Pancreas (tissue), 10 donors: Measurements from ENCODE around the gene CFL1. TPM values are rescaled to one million over a fixed set of nuclear protein-coding genes. Genes with fewer than 3 reads are reported as not detected.

Experiments used
- ATAC-seq, 4 donors: fragments of 200-7000 bp; cut with Tn5 transposase; one replicate each; pipeline versions ENCODE4 v1.8.0 to v1.9.1; 2020; ENCODE audit warnings: mild to moderate bottlenecking in 4 of 4, moderate library complexity in 4 of 4
- DNase-seq, 6 donors: peaks; one replicate each; pipeline ENCODE4 v3.0.0-alpha.2; 2020
- FAIRE-seq: peaks from 2 replicates; lab custom pipeline; 2012; peaks lifted over from hg19 to GRCh38; lab: Jason Lieb, UNC
- H3K27ac ChIP-seq, 4 donors: fragments of 200-600 bp; sonication (generic); 1 replicate in 3 of 4; 2 replicates in 1 of 4; pipeline versions ENCODE4 v1.5.0 to v1.8.0; 2020
- H3K27me3 ChIP-seq, 4 donors: fragments of 200-600 bp; one replicate each; pipeline ENCODE4 v1.8.0; 2021
- H3K36me3 ChIP-seq, 3 donors: fragments of 200-600 bp; sonication (generic) in 1 of 3; one replicate each; pipeline versions ENCODE4 v1.5.0 to v1.8.0; 2020 to 2021
- H3K4me1 ChIP-seq, 3 donors: fragments of 200-600 bp; one replicate each; pipeline ENCODE4 v1.8.0; 2021
- H3K4me3 ChIP-seq, 4 donors: fragments of 200-600 bp; sonication (generic) in 2 of 4; one replicate each; pipeline versions ENCODE4 v1.5.0 to v1.8.0; 2020 to 2021
- H3K9me3 ChIP-seq, 4 donors: fragments of 200-600 bp; one replicate each; pipeline ENCODE4 v1.8.0; 2021
- WGBS, 2 donors: extraction: QIAGEN DNeasy Blood & Tissue Kit; methylation state at CpG; one replicate each; pipeline ENCODE4 v1.1.7; 2013; 5-methylcytosine and 5-hydroxymethylcytosine counted together
- intact Hi-C, 3 donors: fragments of 100-400 bp; cut with DNase I; formaldehyde crosslinking; loops; one replicate each; pipeline versions ENCODE4 v1.11.1 to v1.14.2; 2022
- polyA plus RNA-seq, 2 donors: library from polyadenylated mRNA; stranded (reverse); fragments of 200-250 nt; gene quantifications; one replicate each; pipeline ENCODE4 v1.2.3, GENCODE V29; 2013
- total RNA-seq, 6 donors: library from RNA; stranded (reverse); fragmentation: NEBNext Ultra II Directional in 4 of 6; extraction: Animal tissue kit (Norgen Biotek cat#: 25700) in 4 of 6; gene quantifications; one replicate each; pipeline versions ENCODE4 v1.2.1 to v1.2.4, GENCODE V29; 2021 to 2023
- TF ChIP-seq, protein P1 (sequence below), 4 donors: fragments of 200-600 bp; sonication (generic) in 3 of 4; IDR thresholded peaks; one replicate each; pipeline versions ENCODE4 v1.5.0 to v1.8.0; 2021; ENCODE audit warnings: antibody characterized with exemption in 4 of 4
- donor health status: healthy with polysubstance abuse.
- donor health status: DM: no; HTN: no; CAD: no; lungs with moderate emphysema.
- donor health status: DM: no; HTN: no; CAD: no.
- donor health status: control.
- donor health status: control.
- donor health status: Bipolar disorder and iron deficiency.
- donor health status: DM: yes; HTN: yes; CAD: no.
- donor health status: DM: no; HTN: no; CAD: no.
- donor health status: DM: no; HTN: no; CAD: no.
- donor health status: DM: yes; HTN: yes; CAD: no.

Gene CFL1
- total and polyA plus RNA-seq, 8 donors = 87.8 to 311 (median 163) TPM

DNA sequence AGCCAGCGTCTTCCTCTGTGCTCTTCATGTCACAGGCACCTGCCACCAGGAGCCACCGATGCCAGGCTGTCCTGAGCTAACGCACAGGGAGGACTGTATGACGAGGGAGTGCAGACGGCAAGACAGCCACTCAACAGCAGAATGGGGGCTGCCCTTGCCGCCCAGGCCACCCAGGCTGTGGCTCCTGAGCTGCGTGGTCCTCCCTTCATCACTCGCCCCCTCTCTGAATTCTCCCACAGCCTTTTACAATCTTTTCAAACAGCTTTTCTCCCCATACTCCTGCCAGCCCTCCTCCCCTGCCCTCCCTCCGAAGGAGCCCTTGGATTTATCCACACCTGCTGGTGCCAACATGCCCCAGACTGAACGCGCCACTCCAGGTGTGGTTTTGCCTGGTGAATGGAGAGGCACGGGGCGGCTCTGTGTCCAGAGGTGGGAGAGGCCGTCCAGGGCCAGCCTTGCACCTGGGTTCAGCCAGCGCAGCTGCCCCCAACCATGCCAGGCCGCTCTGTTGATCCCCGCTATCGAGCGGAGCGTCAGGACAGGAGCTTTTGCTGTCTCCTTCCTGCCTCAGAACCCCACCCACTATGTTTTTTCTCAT, 49.1 kb downstream of the CFL1 start:
- no peak for FAIRE-seq
- 50 to 51% methylated on average over 20 of the region's 20 CpGs for WGBS, 2 donors
- H3K27ac ChIP-seq = no peak overlapping the region

DNA sequence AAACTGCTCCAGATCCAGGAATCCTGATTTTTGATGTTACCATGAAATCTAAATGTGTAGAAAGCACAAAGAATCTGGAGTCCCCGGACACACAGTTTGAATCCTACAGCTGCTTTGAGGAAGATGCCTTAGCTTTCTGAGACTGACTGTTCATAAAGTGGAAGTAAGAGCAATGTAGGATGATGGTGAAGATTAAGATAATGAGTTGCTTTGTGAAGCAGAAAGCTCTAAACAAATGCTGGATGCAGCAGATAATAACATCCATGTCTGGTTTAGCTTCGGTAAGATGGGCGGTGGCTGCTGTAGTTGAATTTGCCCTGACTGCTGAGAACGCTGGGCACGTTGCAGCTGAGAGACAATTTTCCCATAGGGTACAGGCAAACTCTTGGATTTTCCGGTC, 51.0 kb downstream of the CFL1 start:
- TF ChIP-seq, protein P1, sequence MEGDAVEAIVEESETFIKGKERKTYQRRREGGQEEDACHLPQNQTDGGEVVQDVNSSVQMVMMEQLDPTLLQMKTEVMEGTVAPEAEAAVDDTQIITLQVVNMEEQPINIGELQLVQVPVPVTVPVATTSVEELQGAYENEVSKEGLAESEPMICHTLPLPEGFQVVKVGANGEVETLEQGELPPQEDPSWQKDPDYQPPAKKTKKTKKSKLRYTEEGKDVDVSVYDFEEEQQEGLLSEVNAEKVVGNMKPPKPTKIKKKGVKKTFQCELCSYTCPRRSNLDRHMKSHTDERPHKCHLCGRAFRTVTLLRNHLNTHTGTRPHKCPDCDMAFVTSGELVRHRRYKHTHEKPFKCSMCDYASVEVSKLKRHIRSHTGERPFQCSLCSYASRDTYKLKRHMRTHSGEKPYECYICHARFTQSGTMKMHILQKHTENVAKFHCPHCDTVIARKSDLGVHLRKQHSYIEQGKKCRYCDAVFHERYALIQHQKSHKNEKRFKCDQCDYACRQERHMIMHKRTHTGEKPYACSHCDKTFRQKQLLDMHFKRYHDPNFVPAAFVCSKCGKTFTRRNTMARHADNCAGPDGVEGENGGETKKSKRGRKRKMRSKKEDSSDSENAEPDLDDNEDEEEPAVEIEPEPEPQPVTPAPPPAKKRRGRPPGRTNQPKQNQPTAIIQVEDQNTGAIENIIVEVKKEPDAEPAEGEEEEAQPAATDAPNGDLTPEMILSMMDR (IDR thresholded peaks at IDR 0.05) = no peak
- Histone ChIP-seq H3K4me3 (no peak overlapping the region), H3K27ac (no peak overlapping the region), H3K27me3 (no peaks in the 10 kb centered on the region), H3K36me3 (no peaks in the 10 kb centered on the region), H3K4me1 (no peaks in the 10 kb centered on the region), H3K9me3 (no peaks in the 10 kb centered on the region)
- 52 to 55% methylated on average over 6 of the region's 6 CpGs for WGBS, 2 donors
- intact Hi-C loops = no loop called here
- ATAC-seq (no peak), FAIRE-seq (no peak), DNase-seq (no peak)

More for the DNA sequence above, 49.1 kb downstream of the CFL1 start:
- no peaks in the 10 kb centered on the region for H3K27me3 ChIP-seq
- no peaks in the 10 kb centered on the region for H3K36me3 ChIP-seq
- peak; percentile 33 to 74 (median 55) for ATAC-seq
- H3K4me1 ChIP-seq = no peaks in the 10 kb centered on the region
- TF ChIP-seq, protein P1 (IDR thresholded peaks at IDR 0.05) = no peak
- H3K9me3 ChIP-seq = no peaks in the 10 kb centered on the region
- intact Hi-C loops = no loop called here
- DNase-seq = no peak
- no peak overlapping the region for H3K4me3 ChIP-seq

Other genes starting within 250 kb of the CFL1 start
- 10 to 100 TPM; 23.2 to 40.6 (median 26.7) TPM for gene MAP3K11, start 244.0 kb downstream of the CFL1 start, total RNA-seq
- 10 to 100 TPM; 75.5 to 84.7 TPM for gene MAP3K11, start 244.0 kb downstream of the CFL1 start, polyA plus RNA-seq
- 10 to 100 TPM; 13.5 to 21.5 (median 17.3) TPM for gene PCNX3, start 242.4 kb downstream of the CFL1 start, total RNA-seq
- gene PCNX3, start 242.4 kb downstream of the CFL1 start, polyA plus RNA-seq = 10 to 100 TPM; 21.7 to 26.3 TPM
- 10 to 100 TPM; 11.2 to 38.2 (median 21.2) TPM for gene SIPA1, start 220.1 kb downstream of the CFL1 start, total RNA-seq
- gene SIPA1, start 220.1 kb downstream of the CFL1 start, polyA plus RNA-seq = 10 to 100 TPM; 42.3 to 52.2 TPM
- gene RELA, start 195.3 kb downstream of the CFL1 start, total RNA-seq = 10 to 100 TPM; 29.8 to 42.2 (median 34.6) TPM
- gene RELA, start 195.3 kb downstream of the CFL1 start, polyA plus RNA-seq = 10 to 100 TPM; 37.3 to 46.6 TPM
- gene KAT5, start 145.9 kb downstream of the CFL1 start, total RNA-seq = 10 to 100 TPM; 26.5 to 39.8 (median 35.0) TPM
- 10 to 100 TPM; 79.6 to 99.6 TPM for gene KAT5, start 145.9 kb downstream of the CFL1 start, polyA plus RNA-seq
- 10 to 100 TPM; 16.1 to 29.3 (median 20.4) TPM for gene RNASEH2C, start 137.4 kb downstream of the CFL1 start, total RNA-seq
- gene RNASEH2C, start 137.4 kb downstream of the CFL1 start, polyA plus RNA-seq = 10 to 100 TPM; 37.1 to 49.3 TPM
- gene AP5B1, start 77.2 kb downstream of the CFL1 start, total RNA-seq = 10 to 100 TPM; 10.2 to 12.7 (median 11.5) TPM
- 10 to 100 TPM in 1 of 2 donors, 1 to 10 TPM in 1; 4.2 to 10.4 TPM for gene AP5B1, start 77.2 kb downstream of the CFL1 start, polyA plus RNA-seq
- gene OVOL1, start 71.1 kb downstream of the CFL1 start, total RNA-seq = 1 to 10 TPM; 1.1 to 5.6 (median 1.8) TPM
- 1 to 10 TPM; 1.9 TPM for gene OVOL1, start 71.1 kb downstream of the CFL1 start, polyA plus RNA-seq
- under 1 TPM in 4 of 6 donors, not detected in 2; 0.12 to 0.75 (median 0.43) TPM for gene SNX32, start 24.2 kb downstream of the CFL1 start, total RNA-seq
- under 1 TPM; 0.23 to 0.30 TPM for gene SNX32, start 24.2 kb downstream of the CFL1 start, polyA plus RNA-seq
- 10 to 100 TPM; 12.7 to 29.5 (median 18.0) TPM for gene MUS81, start 2.3 kb upstream of the CFL1 start, total RNA-seq
- gene MUS81, start 2.3 kb upstream of the CFL1 start, polyA plus RNA-seq = 10 to 100 TPM; 60.7 to 62.6 TPM
- 10 to 100 TPM; 11.3 to 40.6 (median 14.9) TPM for gene EFEMP2, start 14.6 kb upstream of the CFL1 start, total RNA-seq
- 10 to 100 TPM; 38.3 to 51.0 TPM for gene EFEMP2, start 14.6 kb upstream of the CFL1 start, polyA plus RNA-seq
- gene CTSW, start 21.7 kb upstream of the CFL1 start, total RNA-seq = under 1 TPM in 5 of 6 donors, not detected in 1; 0.14 to 0.72 (median 0.46) TPM
- under 1 TPM; 0.31 to 0.65 TPM for gene CTSW, start 21.7 kb upstream of the CFL1 start, polyA plus RNA-seq
- gene FIBP, start 30.3 kb upstream of the CFL1 start, total RNA-seq = 10 to 100 TPM; 18.0 to 28.5 (median 22.7) TPM
- 10 to 100 TPM; 35.0 to 56.2 TPM for gene FIBP, start 30.3 kb upstream of the CFL1 start, polyA plus RNA-seq
- 10 to 100 TPM in 3 of 6 donors, 1 to 10 TPM in 3; 7.7 to 18.9 (median 10.1) TPM for gene CCDC85B, start 32.5 kb upstream of the CFL1 start, total RNA-seq
- gene CCDC85B, start 32.5 kb upstream of the CFL1 start, polyA plus RNA-seq = 10 to 100 TPM; 13.8 to 22.4 TPM
- gene FOSL1, start 42.2 kb upstream of the CFL1 start, total RNA-seq = 1 to 10 TPM in 1 of 6 donors, under 1 TPM in 5; 0.19 to 1.2 (median 0.45) TPM
- 1 to 10 TPM; 2.2 to 4.3 TPM for gene FOSL1, start 42.2 kb upstream of the CFL1 start, polyA plus RNA-seq
- 10 to 100 TPM; 10.2 to 19.4 (median 13.4) TPM for gene C11orf68, start 60.9 kb upstream of the CFL1 start, total RNA-seq
- gene C11orf68, start 60.9 kb upstream of the CFL1 start, polyA plus RNA-seq = 10 to 100 TPM; 14.3 to 20.8 TPM
- 10 to 100 TPM; 20.4 to 31.7 (median 25.1) TPM for gene DRAP1, start 61.2 kb upstream of the CFL1 start, total RNA-seq
- 10 to 100 TPM; 58.5 to 58.8 TPM for gene DRAP1, start 61.2 kb upstream of the CFL1 start, polyA plus RNA-seq
- under 1 TPM in 1 of 6 donors, not detected in 5; 0.19 TPM for gene TSGA10IP, start 87.3 kb upstream of the CFL1 start, total RNA-seq
- not detected for gene TSGA10IP, start 87.3 kb upstream of the CFL1 start, polyA plus RNA-seq
- gene SART1, start 103.6 kb upstream of the CFL1 start, total RNA-seq = 10 to 100 TPM; 19.2 to 28.2 (median 22.0) TPM
- gene SART1, start 103.6 kb upstream of the CFL1 start, polyA plus RNA-seq = 10 to 100 TPM; 73.9 to 98.5 TPM
- gene EIF1AD, start 144.0 kb upstream of the CFL1 start, total RNA-seq = 10 to 100 TPM in 5 of 6 donors, 1 to 10 TPM in 1; 9.5 to 16.0 (median 12.2) TPM
- 10 to 100 TPM; 11.6 to 14.0 TPM for gene EIF1AD, start 144.0 kb upstream of the CFL1 start, polyA plus RNA-seq
- 10 to 100 TPM; 47.5 to 99.0 (median 77.4) TPM for gene BANF1, start 144.3 kb upstream of the CFL1 start, total RNA-seq
- 100 to 1,000 TPM; 107 to 146 TPM for gene BANF1, start 144.3 kb upstream of the CFL1 start, polyA plus RNA-seq
- gene CST6, start 153.8 kb upstream of the CFL1 start, total RNA-seq = under 1 TPM in 3 of 6 donors, not detected in 3; 0.22 to 0.94 (median 0.64) TPM
- under 1 TPM in 1 of 2 donors, not detected in 1; 0.80 TPM for gene CST6, start 153.8 kb upstream of the CFL1 start, polyA plus RNA-seq
- gene CATSPER1, start 168.3 kb upstream of the CFL1 start, total RNA-seq = under 1 TPM in 2 of 6 donors, not detected in 4; 0.06 to 0.41 TPM
- gene CATSPER1, start 168.3 kb upstream of the CFL1 start, polyA plus RNA-seq = under 1 TPM; 0.27 to 0.38 TPM
- under 1 TPM in 5 of 6 donors, not detected in 1; 0.20 to 0.83 (median 0.43) TPM for gene GAL3ST3, start 191.0 kb upstream of the CFL1 start, total RNA-seq
- gene GAL3ST3, start 191.0 kb upstream of the CFL1 start, polyA plus RNA-seq = 1 to 10 TPM in 1 of 2 donors, under 1 TPM in 1; 0.27 to 1.8 TPM
- 100 to 1,000 TPM in 1 of 6 donors, 10 to 100 TPM in 5; 64.4 to 118 (median 83.3) TPM for gene SF3B2, start 194.2 kb upstream of the CFL1 start, total RNA-seq
- 10 to 100 TPM; 75.8 to 99.0 TPM for gene SF3B2, start 194.2 kb upstream of the CFL1 start, polyA plus RNA-seq
- gene PACS1, start 212.1 kb upstream of the CFL1 start, total RNA-seq = 10 to 100 TPM; 19.6 to 61.0 (median 28.8) TPM
- gene PACS1, start 212.1 kb upstream of the CFL1 start, polyA plus RNA-seq = 10 to 100 TPM; 16.9 to 27.1 TPM